ENCODE data around the gene FRG2B. TPM values are rescaled to one million over a fixed set of nuclear protein-coding genes. Genes with fewer than 3 reads are reported as not detected.
"Not testable (repeated sequence)": the region's sequence is repeated elsewhere in the genome, so short reads cannot be mapped to it uniquely, and the experiment has no call there.

FRG2B gene
- total RNA-seq, 2 donors from 2014 or later = not detected

GRCh38 chr10:133590226-133590969 is 36.2 kb downstream of the FRG2B start:
- no peak overlapping the region for H3K27ac ChIP-seq
- intact Hi-C loops (cut with DNase I) = no loop called here
- no peaks in the 10 kb centered on the region for H3K36me3 ChIP-seq
- no peaks in the 10 kb centered on the region for H3K4me1 ChIP-seq
- no peaks in the 10 kb centered on the region for H3K9me3 ChIP-seq
- H3K27me3 ChIP-seq = no peaks in the 10 kb centered on the region
- no peak for DNase-seq
- H3K4me3 ChIP-seq = no peak overlapping the region
- TF ChIP-seq CTCF (IDR thresholded peaks at IDR 0.05) = no peak
- H3K9ac ChIP-seq (ENCODE audit: low read depth in 2 of 2, low read length in 2 of 2) = no peak overlapping the region

- H3K27ac ChIP-seq; intact Hi-C loops (cut with DNase I); H3K4me3 ChIP-seq; DNase-seq; H3K9me3 ChIP-seq; H3K36me3 ChIP-seq; H3K27me3 ChIP-seq; H3K9ac ChIP-seq (ENCODE audit: low read depth in 2 of 2, low read length in 2 of 2); H3K4me1 ChIP-seq: not testable (repeated sequence)
Measured at GRCh38 chr10:133577037-133577436, 49.6 kb downstream of the FRG2B start.

Other genes starting within 250 kb of the FRG2B start
- gene PAOX, start 247.5 kb downstream of the FRG2B start, total RNA-seq = 1 to 10 TPM; 3.5 to 5.8 TPM
- 10 to 100 TPM; 31.2 to 59.5 TPM for gene MTG1, start 232.6 kb downstream of the FRG2B start, total RNA-seq
- gene SPRN, start 202.2 kb downstream of the FRG2B start, total RNA-seq = not detected
- 1 to 10 TPM; 1.3 to 1.6 TPM for gene SCART1, start 172.8 kb downstream of the FRG2B start, total RNA-seq
- 1 to 10 TPM in 1 of 2 donors, under 1 TPM in 1; 0.90 to 3.5 TPM for gene CYP2E1, start 99.4 kb downstream of the FRG2B start, total RNA-seq
- not detected for gene SYCE1, start 61.2 kb downstream of the FRG2B start, total RNA-seq